GM13977 (cell line): ENCODE data around the gene FBXO31.

Experiments
- DNase-seq: peaks from one replicate; pipeline ENCODE4 v3.0.0; 2012; ENCODE audit warnings: low spot score
- CTCF ChIP-seq: IDR thresholded peaks from 2 replicates; pipeline ENCODE4 v1.5.1; 2012; ENCODE audit warnings: mild to moderate bottlenecking, control low read depth; ENCODE audit not compliant: insufficient read depth; ENCODE audit errors: extremely low read depth, missing control alignments
- in situ Hi-C: fragments of 300-500 bp; cut with MboI; formaldehyde crosslinking; loops from one replicate; pipeline ENCODE4 v1.12.0; 2022; ENCODE audit warnings: low sequenced_read_pairs, low pct_unique_long_range_greater_than_20kb, mixed read lengths, inconsistent platforms; ENCODE audit not compliant: unreplicated experiment

FBXO31 gene

GRCh38 chr16:87361916-87362619 is 21.5 kb downstream of the FBXO31 start:
- TF ChIP-seq CTCF = no peak
- in situ Hi-C loops = no loop called here
- DNase-seq = no peak

- in situ Hi-C loops = no loop called here
- DNase-seq = no peak
- no peak for TF ChIP-seq CTCF
Measured at GRCh38 chr16:87360862-87361610, 22.5 kb downstream of the FBXO31 start.

- no peak for DNase-seq
- TF ChIP-seq CTCF = no peak
- in situ Hi-C loops = no loop called here
Measured at GRCh38 chr16:87359121-87359520, 24.5 kb downstream of the FBXO31 start.

GRCh38 chr16:87358696-87359095 is 24.9 kb downstream of the FBXO31 start:
- in situ Hi-C loops = no loop called here
- no peak for DNase-seq
- no peak for TF ChIP-seq CTCF

GRCh38 chr16:87358250-87358649 is 25.3 kb downstream of the FBXO31 start:
- no peak for DNase-seq
- in situ Hi-C loops = no loop called here
- no peak for TF ChIP-seq CTCF

GRCh38 chr16:87356491-87356853 is 27.1 kb downstream of the FBXO31 start:
- DNase-seq = no peak
- TF ChIP-seq CTCF = no peak
- in situ Hi-C loops = no loop called here
